NK-92 (cell line): ENCODE results near the gene PGPEP1.
"Not testable (repeated sequence)": the region's sequence is repeated elsewhere in the genome, so short reads cannot be mapped to it uniquely, and the experiment has no call there.

Source experiments
- DNase-seq: peaks from one replicate; lab custom pipeline; 2025; ENCODE audit not compliant: unreplicated experiment; lab: John Stamatoyannopoulos, UW

PGPEP1 gene

GRCh38 chr19:18389726-18390064, 49.3 kb downstream of the PGPEP1 start:
- no peak for DNase-seq

- no peak for DNase-seq
Observed at GRCh38 chr19:18390065-18390907, 49.9 kb downstream of the PGPEP1 start.

GRCh38 chr19:18391509-18392075, 51.2 kb downstream of the PGPEP1 start:
- DNase-seq, result no peak

GRCh38 chr19:18392417-18392816, 52.0 kb downstream of the PGPEP1 start:
- no peak for DNase-seq

GRCh38 chr19:18392926-18393325, 52.5 kb downstream of the PGPEP1 start:
- DNase-seq, result no peak

GRCh38 chr19:18393836-18394235, 53.4 kb downstream of the PGPEP1 start:
- no peak for DNase-seq

GRCh38 chr19:18396471-18397241, 56.3 kb downstream of the PGPEP1 start:
- DNase-seq, result no peak

GRCh38 chr19:18397242-18398202, 57.1 kb downstream of the PGPEP1 start, which contains the start of gene LRRC25:
Gene LRRC25 (minus strand): TSS chr19:18397622. CDS start chr19:18396963, 659 bp downstream.
- no peak for DNase-seq

GRCh38 chr19:18399008-18399407, 58.6 kb downstream of the PGPEP1 start:
- DNase-seq, result no peak

GRCh38 chr19:18401580-18402112, 61.2 kb downstream of the PGPEP1 start:
- DNase-seq, result no peak

GRCh38 chr19:18402455-18403248, 62.3 kb downstream of the PGPEP1 start:
- DNase-seq, result not testable (repeated sequence)

- not testable (repeated sequence) for DNase-seq
Observed at GRCh38 chr19:18405754-18406153, 65.4 kb downstream of the PGPEP1 start.

GRCh38 chr19:18406749-18407148, 66.4 kb downstream of the PGPEP1 start:
- DNase-seq, result no peak

GRCh38 chr19:18408053-18408476, 67.7 kb downstream of the PGPEP1 start:
- DNase-seq, result no peak

- no peak for DNase-seq
Observed at GRCh38 chr19:18412610-18413239, 72.3 kb downstream of the PGPEP1 start.

- no peak for DNase-seq
Observed at GRCh38 chr19:18414504-18415177, 74.2 kb downstream of the PGPEP1 start.

GRCh38 chr19:18415178-18415867, 74.9 kb downstream of the PGPEP1 start:
- no peak for DNase-seq

- DNase-seq, result no peak
Observed at GRCh38 chr19:18416778-18417249, 76.4 kb downstream of the PGPEP1 start.
